ENCODE results near the gene IDH3B. TPM values are rescaled to one million over a fixed set of nuclear protein-coding genes. Genes with fewer than 3 reads are reported as not detected.

IDH3B gene
- total and polyA plus RNA-seq, 2 experiments from 2014 or later, result 216 to 244 TPM

DNA sequence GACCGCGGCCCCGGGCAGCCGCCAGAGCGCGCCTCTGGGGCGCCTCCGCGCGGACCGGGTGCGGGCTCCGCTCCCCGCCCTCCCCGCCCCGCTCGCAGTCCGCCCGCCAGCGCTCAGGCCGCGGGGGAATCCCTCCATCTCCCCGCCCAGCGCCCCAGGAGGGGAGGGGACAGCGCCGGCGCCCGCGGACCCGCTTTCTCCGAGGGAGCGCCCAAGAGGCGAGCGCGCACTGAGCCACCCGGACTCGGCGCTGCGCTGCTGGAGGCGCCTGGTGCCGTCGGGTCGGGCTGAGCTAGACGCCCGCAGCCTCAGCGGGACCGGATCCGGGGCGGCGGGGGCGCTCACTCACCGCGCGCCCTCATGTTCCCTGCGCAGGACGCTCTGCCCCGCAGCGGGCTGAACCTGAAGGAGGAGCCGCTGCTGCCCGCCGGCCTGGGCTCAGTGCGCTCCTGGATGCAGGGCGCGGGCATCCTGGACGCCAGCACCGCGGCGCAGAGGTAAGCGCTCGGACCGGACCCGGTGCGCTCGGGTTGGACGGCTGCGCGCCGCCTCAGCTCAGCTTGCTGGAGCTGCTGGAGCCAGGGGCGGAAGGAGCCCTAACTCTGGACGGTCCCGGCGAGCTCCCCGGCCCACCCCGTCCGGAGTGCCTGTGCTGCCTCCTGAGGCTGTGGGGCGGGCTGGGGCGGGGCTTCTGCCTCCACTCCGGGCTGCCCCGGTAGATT, 29.4 kb upstream of the IDH3B start:
- TF ChIP-seq, protein P1, sequence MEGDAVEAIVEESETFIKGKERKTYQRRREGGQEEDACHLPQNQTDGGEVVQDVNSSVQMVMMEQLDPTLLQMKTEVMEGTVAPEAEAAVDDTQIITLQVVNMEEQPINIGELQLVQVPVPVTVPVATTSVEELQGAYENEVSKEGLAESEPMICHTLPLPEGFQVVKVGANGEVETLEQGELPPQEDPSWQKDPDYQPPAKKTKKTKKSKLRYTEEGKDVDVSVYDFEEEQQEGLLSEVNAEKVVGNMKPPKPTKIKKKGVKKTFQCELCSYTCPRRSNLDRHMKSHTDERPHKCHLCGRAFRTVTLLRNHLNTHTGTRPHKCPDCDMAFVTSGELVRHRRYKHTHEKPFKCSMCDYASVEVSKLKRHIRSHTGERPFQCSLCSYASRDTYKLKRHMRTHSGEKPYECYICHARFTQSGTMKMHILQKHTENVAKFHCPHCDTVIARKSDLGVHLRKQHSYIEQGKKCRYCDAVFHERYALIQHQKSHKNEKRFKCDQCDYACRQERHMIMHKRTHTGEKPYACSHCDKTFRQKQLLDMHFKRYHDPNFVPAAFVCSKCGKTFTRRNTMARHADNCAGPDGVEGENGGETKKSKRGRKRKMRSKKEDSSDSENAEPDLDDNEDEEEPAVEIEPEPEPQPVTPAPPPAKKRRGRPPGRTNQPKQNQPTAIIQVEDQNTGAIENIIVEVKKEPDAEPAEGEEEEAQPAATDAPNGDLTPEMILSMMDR (IDR thresholded peaks at IDR 0.05; ENCODE audit: low read depth, low read length), result no peak
- Histone ChIP-seq H3K27ac (no peak overlapping the region), H3K4me1 (ENCODE audit: low read depth) (no peaks in the 10 kb centered on the region), H3K4me3 (peak overlapping the region; percentile 39), H3K27me3 (peaks cover 83% of the 10 kb centered on the region), H3K36me3 (no peaks in the 10 kb centered on the region), H3K9me3 (ENCODE audit: low read depth) (no peaks in the 10 kb centered on the region)
- peak; percentile 30 to 56 for DNase-seq (ENCODE audit: low read depth in 1 of 2, low spot score in 1 of 2)

DNA sequence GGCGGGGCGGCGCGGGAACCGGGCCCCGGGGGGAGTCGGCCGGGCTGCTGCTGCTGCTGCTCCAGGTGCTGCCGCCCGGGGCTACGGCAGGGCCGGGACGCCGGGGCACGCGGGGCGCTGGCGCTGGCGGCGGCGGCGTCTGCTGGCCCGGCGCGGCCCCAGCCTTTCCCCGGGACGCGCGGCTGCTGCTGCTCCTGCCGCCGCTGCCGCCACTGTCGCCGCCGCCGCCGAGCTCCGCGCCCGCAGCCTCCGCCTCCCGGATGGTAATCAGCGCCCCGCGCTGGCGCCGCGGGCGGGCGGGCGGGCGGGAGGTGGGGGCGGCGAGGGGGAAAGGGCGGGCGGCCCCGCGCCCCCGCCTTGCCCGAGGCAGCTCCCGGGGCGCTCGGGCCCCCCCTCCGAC, 28.9 kb upstream of the IDH3B start:
- peak; percentile 5 to 58 for DNase-seq (ENCODE audit: low read depth in 1 of 2, low spot score in 1 of 2)
- Histone ChIP-seq H3K9me3 (ENCODE audit: low read depth) (no peaks in the 10 kb centered on the region), H3K4me3 (peak overlapping the region; percentile 39), H3K27me3 (peaks cover 85% of the 10 kb centered on the region), H3K27ac (no peak overlapping the region), H3K4me1 (ENCODE audit: low read depth) (no peaks in the 10 kb centered on the region), H3K36me3 (no peaks in the 10 kb centered on the region)
- TF ChIP-seq, protein P1 (IDR thresholded peaks at IDR 0.05; ENCODE audit: low read depth, low read length), result no peak

DNA sequence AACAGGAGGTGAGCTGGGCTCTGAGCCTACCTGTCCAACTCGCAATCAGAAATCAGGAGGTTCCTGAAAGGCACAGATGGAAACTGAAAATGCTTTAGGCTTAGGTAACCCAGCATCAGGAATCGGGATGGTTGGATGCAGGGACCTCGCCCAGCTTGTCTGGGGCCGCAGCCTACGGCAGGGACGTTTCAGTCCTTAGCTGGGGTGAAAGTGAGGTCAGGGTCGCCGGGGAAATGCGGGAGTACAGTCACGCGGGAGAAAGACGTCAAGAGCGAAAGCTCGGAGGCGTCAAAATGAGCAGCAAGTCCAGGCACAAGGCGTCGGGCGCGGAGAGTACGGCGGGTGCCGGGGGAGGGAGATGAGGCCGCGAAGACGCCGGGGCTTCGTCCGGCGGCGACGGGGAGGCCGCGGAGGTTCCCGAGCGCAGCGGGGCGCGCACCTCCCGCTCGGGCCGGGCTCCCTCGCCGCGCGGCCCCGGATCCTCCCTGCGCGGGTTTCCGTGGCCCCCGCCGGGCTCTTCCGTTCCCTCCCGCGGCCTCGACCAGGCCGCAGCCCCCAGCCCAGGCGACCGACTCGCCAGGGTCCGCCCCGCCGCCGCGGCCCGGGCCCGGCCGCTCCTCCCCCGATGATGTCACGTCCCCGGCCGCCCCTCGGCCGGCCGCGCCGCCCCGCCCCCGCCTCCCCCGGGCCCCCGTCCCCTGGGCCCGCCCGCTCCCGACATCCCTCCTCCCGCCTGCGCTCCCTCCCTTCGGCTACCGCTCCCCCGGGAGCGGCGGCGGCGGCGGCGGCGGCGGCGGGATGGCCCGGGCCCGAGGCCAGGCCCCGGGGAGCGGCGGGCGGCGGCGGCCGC, 28.2 kb upstream of the IDH3B start, which contains the start of gene EBF4:
Gene EBF4, plus strand, starts transcription at position 745 of the 850 bp plus-strand sequence. CDS start 866 bp downstream, outside the sequence.
- Histone ChIP-seq H3K9me3 (ENCODE audit: low read depth) (no peaks in the 10 kb centered on the region), H3K27ac (no peak within 1 kb of the TSS), H3K36me3 (no peaks in the 10 kb centered on the region), H3K4me3 (peak within 1 kb of the TSS; percentile 39), H3K27me3 (peaks cover 91% of the 10 kb centered on the region), H3K4me1 (ENCODE audit: low read depth) (no peaks in the 10 kb centered on the region)
- TF ChIP-seq, protein P1 (IDR thresholded peaks at IDR 0.05; ENCODE audit: low read depth, low read length), result no peak
- DNase-seq (ENCODE audit: low read depth in 1 of 2, low spot score in 1 of 2), result peak; percentile 50 to 73

DNA sequence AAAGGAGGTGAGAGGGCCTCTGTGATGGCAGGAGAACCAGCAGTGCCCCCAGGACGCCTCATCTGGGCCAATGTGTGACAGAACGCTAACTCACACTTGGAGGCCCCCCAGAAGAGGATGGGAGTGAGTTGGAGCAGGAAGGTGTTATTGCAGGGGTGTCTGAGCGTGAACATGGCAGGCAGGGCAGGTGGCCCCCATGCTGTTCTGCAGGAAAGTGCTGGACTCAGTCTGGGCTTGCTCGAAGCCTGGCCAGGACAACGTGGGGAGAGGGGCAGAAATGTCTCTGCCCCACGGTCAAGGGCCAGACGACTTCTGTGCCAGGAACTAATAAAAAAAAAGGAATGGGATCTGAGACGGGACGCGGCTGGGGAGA, 27.6 kb upstream of the IDH3B start:
- Histone ChIP-seq H3K27ac (no peak overlapping the region), H3K36me3 (no peaks in the 10 kb centered on the region), H3K27me3 (peaks cover 93% of the 10 kb centered on the region), H3K4me3 (no peak overlapping the region), H3K9me3 (ENCODE audit: low read depth) (no peaks in the 10 kb centered on the region), H3K4me1 (ENCODE audit: low read depth) (no peaks in the 10 kb centered on the region)
- TF ChIP-seq, protein P1 (IDR thresholded peaks at IDR 0.05; ENCODE audit: low read depth, low read length), result no peak
- no peak for DNase-seq (ENCODE audit: low read depth in 1 of 2, low spot score in 1 of 2)

DNA sequence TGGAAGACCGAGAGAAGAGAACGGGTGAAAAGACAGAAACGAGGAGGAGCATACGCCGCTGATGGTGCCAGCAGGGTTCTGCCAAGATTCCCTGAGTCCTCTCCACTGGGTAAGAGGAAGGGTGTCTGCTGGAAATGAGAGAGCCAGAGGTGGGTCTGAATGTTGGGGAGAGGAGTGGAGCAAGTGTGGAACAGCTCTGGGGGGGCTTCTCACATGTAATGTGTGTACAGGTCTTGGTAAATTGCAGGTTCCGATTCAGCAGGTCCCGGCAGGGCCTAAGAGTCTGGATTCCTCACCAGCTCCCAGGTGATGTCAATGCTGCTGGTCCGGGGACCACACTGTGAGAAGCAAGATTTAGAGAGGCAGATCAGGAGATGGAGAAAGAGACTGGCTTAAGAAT, 27.1 kb upstream of the IDH3B start:
- peaks cover 93% of the 10 kb centered on the region for H3K27me3 ChIP-seq
- no peaks in the 10 kb centered on the region for H3K4me1 ChIP-seq (ENCODE audit: low read depth)
- H3K27ac ChIP-seq, result no peak overlapping the region
- TF ChIP-seq, protein P1 (IDR thresholded peaks at IDR 0.05; ENCODE audit: low read depth, low read length), result no peak
- no peaks in the 10 kb centered on the region for H3K9me3 ChIP-seq (ENCODE audit: low read depth)
- H3K4me3 ChIP-seq, result no peak overlapping the region
- DNase-seq (ENCODE audit: low read depth in 1 of 2, low spot score in 1 of 2), result no peak
- no peaks in the 10 kb centered on the region for H3K36me3 ChIP-seq

Measured in cardiac muscle cell (in vitro differentiated cells and primary cell).